Measurements from ENCODE around the gene VEPH1. TPM values are rescaled to one million over a fixed set of nuclear protein-coding genes. Genes with fewer than 3 reads are reported as not detected.

The VEPH1 gene
- polyA plus RNA-seq, 1 of the 3 experiments (the other 2 are of a cell fraction) = 6.0 TPM

GRCh38 chr3:157508461-157508860 lies 5.2 kb upstream of the VEPH1 start:
- no peaks in the 10 kb centered on the region for H3K27me3 ChIP-seq (ENCODE audit: insufficient read depth)
- H4K20me1 ChIP-seq (ENCODE audit: insufficient read depth) = no peaks in the 10 kb centered on the region
- DNase-seq = no peak
- peaks cover 0 to 3% of the 10 kb centered on the region in 2 experiments for H3K36me3 ChIP-seq (replicated peaks in 1 of 2; ENCODE audit: control insufficient read depth in 1 of 2, insufficient read depth in 2 of 2, low read length in 1 of 2)
- 68% methylated on average over 1 of the region's 1 CpG for WGBS (ENCODE audit: low lambda C conversion rate)
- no peaks in the 10 kb centered on the region for H3K9me2 ChIP-seq
- no peaks in the 10 kb centered on the region for H3K9me3 ChIP-seq
- H3K79me2 ChIP-seq (ENCODE audit: insufficient read depth) = peaks cover 12% of the 10 kb centered on the region
- no peak overlapping the region for H3K9ac ChIP-seq
- no peaks in the 10 kb centered on the region for H3F3A ChIP-seq (replicated peaks; ENCODE audit: insufficient read depth)
- no peak overlapping the region for H3K27ac ChIP-seq (ENCODE audit: low read depth in 2 of 2, low read length in 1 of 2)
- no peak overlapping the region for H2AFZ ChIP-seq (ENCODE audit: low read depth)
- ChIA-PET CTCF (interaction anchor here (2.0 to 2.5 kb wide), 2 partner anchors 35 to 304 kb away, joined by 5 to 7 read pairs; no protein-coding TSS in a partner anchor), POLR2A (no interaction called here)
- H3K4me1 ChIP-seq (ENCODE audit: control insufficient read depth in 1 of 2, insufficient read depth in 2 of 2, low read depth in 1 of 2, low read length in 1 of 2) = no peaks in the 10 kb centered on the region; a peak in 2 of 4 replicates
- H3K4me3 ChIP-seq (ENCODE audit: low read depth in 2 of 2, low read length in 1 of 2) = no peak overlapping the region
- H3K4me2 ChIP-seq = no peak overlapping the region
- no peak for TF ChIP-seq USF2 (IDR thresholded peaks at IDR 0.05; ENCODE audit: borderline replicate concordance, low read depth, low read length)
- TF ChIP-seq SMC3 (IDR thresholded peaks at IDR 0.05; ENCODE audit: low read depth, low read length) = no peak
- no peak for TF ChIP-seq MXI1 (IDR thresholded peaks at IDR 0.05; ENCODE audit: low read depth, low read length)
- TF ChIP-seq ELF1 (IDR thresholded peaks at IDR 0.05) = no peak
- no peak for TF ChIP-seq USF1 (IDR thresholded peaks at IDR 0.05; ENCODE audit: borderline replicate concordance, low read depth)
- TF ChIP-seq TAF1 (IDR thresholded peaks at IDR 0.05; ENCODE audit: borderline replicate concordance, low read depth, low read length) = no peak
- TF ChIP-seq NFIC (IDR thresholded peaks at IDR 0.05; ENCODE audit: borderline replicate concordance) = no peak
- TF ChIP-seq, protein P1, sequence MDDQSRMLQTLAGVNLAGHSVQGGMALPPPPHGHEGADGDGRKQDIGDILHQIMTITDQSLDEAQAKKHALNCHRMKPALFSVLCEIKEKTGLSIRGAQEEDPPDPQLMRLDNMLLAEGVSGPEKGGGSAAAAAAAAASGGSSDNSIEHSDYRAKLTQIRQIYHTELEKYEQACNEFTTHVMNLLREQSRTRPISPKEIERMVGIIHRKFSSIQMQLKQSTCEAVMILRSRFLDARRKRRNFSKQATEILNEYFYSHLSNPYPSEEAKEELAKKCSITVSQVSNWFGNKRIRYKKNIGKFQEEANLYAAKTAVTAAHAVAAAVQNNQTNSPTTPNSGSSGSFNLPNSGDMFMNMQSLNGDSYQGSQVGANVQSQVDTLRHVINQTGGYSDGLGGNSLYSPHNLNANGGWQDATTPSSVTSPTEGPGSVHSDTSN (IDR thresholded peaks at IDR 0.05) = no peak
- TF ChIP-seq CHD2 (IDR thresholded peaks at IDR 0.05; ENCODE audit: low read length, partially characterized antibody) = no peak
- no peak for TF ChIP-seq JUND (IDR thresholded peaks at IDR 0.05)
- no peak for TF ChIP-seq YY1 (IDR thresholded peaks at IDR 0.05; ENCODE audit: low read depth)
- no peak for TF ChIP-seq TCF12 (IDR thresholded peaks at IDR 0.05)
- TF ChIP-seq CTCF (IDR thresholded peaks at IDR 0.05) = no peak
- TF ChIP-seq RFX5 (IDR thresholded peaks at IDR 0.05; ENCODE audit: low read length) = no peak
- no peak for TF ChIP-seq MEF2A (IDR thresholded peaks at IDR 0.05; ENCODE audit: borderline replicate concordance, low read depth)
- no peak for TF ChIP-seq IRF3 (IDR thresholded peaks at IDR 0.05; ENCODE audit: low read depth, low read length)
- TF ChIP-seq SIN3A (IDR thresholded peaks at IDR 0.05; ENCODE audit: borderline replicate concordance, low read depth, low read length) = no peak
- TF ChIP-seq POLR2AphosphoS5 (IDR thresholded peaks at IDR 0.05; ENCODE audit: low read depth, low read length) = no peak

All from SK-N-SH (cell line).